Endothelial cell of umbilical vein (primary cell): ENCODE data around the gene ANO6. TPM values are rescaled to one million over a fixed set of nuclear protein-coding genes. Genes with fewer than 3 reads are reported as not detected.

Experiments
- BruUV-seq: library from RNA; stranded (reverse); fragments of 400-500 nt; replicated peaks from 2 replicates; lab custom pipeline; 2021; lab: Mats Ljungman, UMichigan
- CTCF ChIA-PET: fragments of 300-600, 350-600 bp; sonication (Branson Sonifier 250); formaldehyde crosslinking; loops from one replicate; lab custom pipeline; 2021; ENCODE audit warnings: antibody characterized with exemption, inconsistent platforms; lab: Charles Lee
- POLR2A ChIA-PET: fragments of 300-600, 350-600 bp; sonication (Branson Sonifier 250); formaldehyde crosslinking; loops from one replicate; lab custom pipeline; 2021; ENCODE audit warnings: antibody characterized with exemption, inconsistent platforms; lab: Charles Lee
- DNase-seq: peaks from one replicate; pipeline ENCODE4 v3.0.0-alpha.2; 2011; ENCODE audit warnings: low read depth, low spot score
- FAIRE-seq: peaks from 2 replicates; lab custom pipeline; 2011; peaks lifted over from hg19 to GRCh38; lab: Jason Lieb, UNC
- H2AFZ ChIP-seq: 2 replicates; pipeline ENCODE4 v1.6.0; 2012; ENCODE audit warnings: low read depth, low read length, control low read depth, inconsistent platforms
- H3K27ac ChIP-seq: 2 replicates; pipeline ENCODE4 v1.5.1; 2011; ENCODE audit warnings: low read depth, mild to moderate bottlenecking, control low read depth, low read length, moderate library complexity; ENCODE audit not compliant: insufficient read depth
- H3K27me3 ChIP-seq, 2 experiments: 2 replicates each; pipeline versions ENCODE4 v1.6.0 to v1.6.1; 2011; ENCODE audit warnings: low read length in 2 of 2, mixed read lengths in 1 of 2; ENCODE audit not compliant: control insufficient read depth in 2 of 2, insufficient read depth in 2 of 2
- H3K36me3 ChIP-seq, 2 experiments: 2 replicates in 1 of 2; 3 replicates in 1 of 2; pipeline ENCODE4 v1.5.1; 2011; ENCODE audit warnings: low read length in 2 of 2, mild to moderate bottlenecking in 1 of 2, moderate library complexity in 1 of 2; ENCODE audit not compliant: control insufficient read depth in 2 of 2, insufficient read depth in 2 of 2; ENCODE audit errors: extremely low read depth in 1 of 2
- H3K4me1 ChIP-seq: 3 replicates; pipeline ENCODE4 v1.5.1; 2011; ENCODE audit warnings: mild to moderate bottlenecking, low read length; ENCODE audit not compliant: control insufficient read depth, insufficient read depth; ENCODE audit errors: extremely low read depth
- H3K4me2 ChIP-seq: 2 replicates; pipeline ENCODE4 v1.6.1; 2011; ENCODE audit warnings: low read length, control low read depth, mixed read lengths; ENCODE audit not compliant: insufficient read depth
- H3K4me3 ChIP-seq, 3 experiments: fragments of 200-600 bp in 1 of 3; sonication (generic), shearing (Covaris generic) in 1 of 3; replicated peaks in 1 of 3; 2 replicates each; pipeline ENCODE4 v1.5.1; 2011 to 2016; ENCODE audit warnings: control low read depth in 3 of 3, low read length in 3 of 3, mild to moderate bottlenecking in 2 of 3, inconsistent platforms in 1 of 3, low read depth in 1 of 3, moderate library complexity in 1 of 3; ENCODE audit not compliant: insufficient read depth in 1 of 3
- H3K79me2 ChIP-seq: 2 replicates; pipeline ENCODE4 v1.6.0; 2012; ENCODE audit warnings: low read length, inconsistent platforms; ENCODE audit not compliant: control insufficient read depth, insufficient read depth
- H3K9ac ChIP-seq: replicated peaks from 2 replicates; pipeline ENCODE3; 2011; ENCODE audit warnings: low read length, control low read depth; ENCODE audit not compliant: insufficient read depth; ENCODE audit errors: extremely low read depth
- H3K9me1 ChIP-seq: replicated peaks from 3 replicates; pipeline ENCODE4 v1.6.0; 2011; ENCODE audit warnings: mild to moderate bottlenecking, low read length; ENCODE audit not compliant: control insufficient read depth, insufficient read depth; ENCODE audit errors: extremely low read depth
- H3K9me3 ChIP-seq: replicated peaks from 2 replicates; pipeline ENCODE4 v1.5.1; 2012; ENCODE audit warnings: low read length, inconsistent platforms; ENCODE audit not compliant: control insufficient read depth, insufficient read depth
- H4K20me1 ChIP-seq: replicated peaks from 2 replicates; pipeline ENCODE3; 2011; ENCODE audit warnings: mild to moderate bottlenecking, low read length; ENCODE audit not compliant: control insufficient read depth, insufficient read depth; ENCODE audit errors: extremely low read depth
- EZH2 ChIP-seq: IDR thresholded peaks from 2 replicates; pipeline ENCODE4 v1.6.1; 2012; ENCODE audit warnings: borderline replicate concordance, low read depth, mild to moderate bottlenecking, moderate library complexity, low read length, inconsistent platforms; ENCODE audit not compliant: severe bottlenecking
- FOS ChIP-seq: IDR thresholded peaks from 2 replicates; pipeline ENCODE4 v1.6.1; 2011; ENCODE audit warnings: mild to moderate bottlenecking, low read length, moderate library complexity, borderline replicate concordance; ENCODE audit not compliant: insufficient read depth
- GATA2 ChIP-seq: IDR thresholded peaks from 2 replicates; pipeline ENCODE4 v1.7.0; 2011; ENCODE audit warnings: low read depth, mild to moderate bottlenecking, moderate library complexity, mixed read lengths, low read length; ENCODE audit not compliant: insufficient read length, insufficient read depth
- JUN ChIP-seq: IDR thresholded peaks from 2 replicates; pipeline ENCODE4 v1.6.1; 2011; ENCODE audit warnings: borderline replicate concordance, low read depth; ENCODE audit not compliant: insufficient read length, insufficient read depth
- MYC ChIP-seq: IDR thresholded peaks from one replicate; pipeline ENCODE4 v1.6.1; 2011; ENCODE audit warnings: mild to moderate bottlenecking, low read depth, low read length
- POLR2A ChIP-seq: IDR thresholded peaks from 2 replicates; pipeline ENCODE4 v1.6.1; 2012; ENCODE audit warnings: low read depth, mild to moderate bottlenecking, control low read depth, low read length
- POLR2AphosphoS5 ChIP-seq: IDR thresholded peaks from 2 replicates; pipeline ENCODE4 v1.6.1; 2012; ENCODE audit warnings: low read depth, mild to moderate bottlenecking, control low read depth, low read length, moderate library complexity; ENCODE audit not compliant: insufficient read depth
- dilution Hi-C: fragments of 300-500 bp; cut with MboI; formaldehyde crosslinking; loops from one replicate; pipeline ENCODE4 v1.15.0; 2019; ENCODE audit warnings: low sequenced_read_pairs; ENCODE audit not compliant: extremely low pct_ligation_motif_present
- intact Hi-C: fragments of 100-400 bp; cut with micrococcal nuclease; formaldehyde crosslinking; loops from one replicate; pipeline ENCODE4 v1.10.0; 2022
- polyA plus RNA-seq, 4 experiments: library from polyadenylated mRNA; depleted of rRNA in 3 of 4; stranded (reverse) in 3 of 4; unstranded in 1 of 4; fragments of >200 nt; gene quantifications; 2 replicates each; pipeline versions ENCODE4 v1.2.1 to v1.2.3, GENCODE V29; 2011 to 2012; ENCODE audit warnings: missing spikeins in 1 of 4
- total RNA-seq: library from RNA; stranded (reverse); gene quantifications from 2 replicates; pipeline ENCODE4 v1.2.3, GENCODE V29; 2021
- TF ChIP-seq, protein P1 (sequence below): IDR thresholded peaks from 2 replicates; pipeline ENCODE4 v1.6.1; 2011; ENCODE audit not compliant: insufficient read depth, insufficient read length
- TF ChIP-seq, protein P2 (sequence below), 2 donors: IDR thresholded peaks; 1 replicate in 1 of 2; 2 replicates in 1 of 2; pipeline ENCODE4 v1.5.1; 2011; ENCODE audit warnings: low read length in 2 of 2, mild to moderate bottlenecking in 2 of 2, moderate library complexity in 2 of 2, control low read depth in 1 of 2, inconsistent platforms in 1 of 2, low read depth in 1 of 2; ENCODE audit not compliant: insufficient read depth in 1 of 2; ENCODE audit errors: extremely low read depth in 1 of 2

The ANO6 gene
- total and polyA plus RNA-seq, 2 donors (not counting 3 experiments of a cell fraction or from before 2014, with no cell fraction given): 21.3 to 67.6 TPM

DNA sequence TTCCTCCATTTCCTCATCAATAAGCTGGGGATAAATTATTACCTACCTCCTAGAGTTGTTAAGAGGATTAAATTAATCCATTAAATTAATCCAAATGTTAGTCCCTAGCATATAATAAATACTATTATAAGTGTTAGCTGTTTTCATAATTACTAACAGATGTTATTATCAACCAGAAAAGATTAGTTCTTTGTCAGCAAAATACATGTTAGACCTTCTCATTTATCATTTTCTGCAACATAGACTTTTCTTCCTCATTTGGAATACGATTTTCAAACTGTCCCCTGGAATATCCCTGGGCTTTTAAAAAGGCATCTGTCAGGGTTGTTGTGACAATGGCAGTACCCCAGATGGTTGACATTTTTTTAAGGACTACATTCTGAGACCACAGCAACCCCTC lies 133.1 kb downstream of the ANO6 start:
- intact Hi-C loops (no loop called here), dilution Hi-C loops (no loop called here)
- H3K9me3 ChIP-seq: no peaks in the 10 kb centered on the region
- ChIA-PET CTCF (interaction anchor here (0.7 to 2.1 kb wide), 4 partner anchors 9 to 166 kb away, joined by 3 to 12 read pairs (median 6); no protein-coding TSS in a partner anchor), POLR2A (no interaction called here)
- H3K27me3 ChIP-seq: no peaks in the 10 kb centered on the region
- TF ChIP-seq JUN (no peak), EZH2 (no peak), POLR2A (no peak), FOS (no peak), POLR2AphosphoS5 (no peak), GATA2 (no peak), MYC (no peak)
- TF ChIP-seq, protein P1, sequence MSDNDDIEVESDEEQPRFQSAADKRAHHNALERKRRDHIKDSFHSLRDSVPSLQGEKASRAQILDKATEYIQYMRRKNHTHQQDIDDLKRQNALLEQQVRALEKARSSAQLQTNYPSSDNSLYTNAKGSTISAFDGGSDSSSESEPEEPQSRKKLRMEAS: no peak
- TF ChIP-seq, protein P2, sequence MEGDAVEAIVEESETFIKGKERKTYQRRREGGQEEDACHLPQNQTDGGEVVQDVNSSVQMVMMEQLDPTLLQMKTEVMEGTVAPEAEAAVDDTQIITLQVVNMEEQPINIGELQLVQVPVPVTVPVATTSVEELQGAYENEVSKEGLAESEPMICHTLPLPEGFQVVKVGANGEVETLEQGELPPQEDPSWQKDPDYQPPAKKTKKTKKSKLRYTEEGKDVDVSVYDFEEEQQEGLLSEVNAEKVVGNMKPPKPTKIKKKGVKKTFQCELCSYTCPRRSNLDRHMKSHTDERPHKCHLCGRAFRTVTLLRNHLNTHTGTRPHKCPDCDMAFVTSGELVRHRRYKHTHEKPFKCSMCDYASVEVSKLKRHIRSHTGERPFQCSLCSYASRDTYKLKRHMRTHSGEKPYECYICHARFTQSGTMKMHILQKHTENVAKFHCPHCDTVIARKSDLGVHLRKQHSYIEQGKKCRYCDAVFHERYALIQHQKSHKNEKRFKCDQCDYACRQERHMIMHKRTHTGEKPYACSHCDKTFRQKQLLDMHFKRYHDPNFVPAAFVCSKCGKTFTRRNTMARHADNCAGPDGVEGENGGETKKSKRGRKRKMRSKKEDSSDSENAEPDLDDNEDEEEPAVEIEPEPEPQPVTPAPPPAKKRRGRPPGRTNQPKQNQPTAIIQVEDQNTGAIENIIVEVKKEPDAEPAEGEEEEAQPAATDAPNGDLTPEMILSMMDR (IDR thresholded peaks at IDR 0.05; ENCODE audit: extremely low read depth in 1 of 2, insufficient read depth in 1 of 2, low read depth in 1 of 2, low read length in 2 of 2): no peak
- H3K36me3 ChIP-seq: peaks cover 2 to 5% of the 10 kb centered on the region in 2 experiments
- no peak overlapping the region for H3K9ac ChIP-seq
- no peak overlapping the region for H3K4me2 ChIP-seq
- no TSS peak for BruUV-seq
- no peak for DNase-seq
- no peaks in the 10 kb centered on the region for H3K9me1 ChIP-seq
- FAIRE-seq: peak; percentile 4
- no peak overlapping the region for H3K27ac ChIP-seq
- H4K20me1 ChIP-seq: no peaks in the 10 kb centered on the region
- no peak overlapping the region for H3K4me3 ChIP-seq
- no peak overlapping the region for H2AFZ ChIP-seq
- H3K79me2 ChIP-seq: no peaks in the 10 kb centered on the region
- H3K4me1 ChIP-seq: peaks cover 13% of the 10 kb centered on the region
